CD4-positive, alpha-beta memory T cell (primary cell): ENCODE data around the gene GMPR2. TPM values are rescaled to one million over a fixed set of nuclear protein-coding genes. Genes with fewer than 3 reads are reported as not detected.

Source experiments
- CTCF ChIA-PET: fragments of 350-600 bp; sonication (Branson Sonifier 250); formaldehyde crosslinking; loops from one replicate; lab custom pipeline; 2021; ENCODE audit warnings: inconsistent platforms; ENCODE audit not compliant: partially characterized antibody; lab: Charles Lee
- POLR2A ChIA-PET: fragments of 350-600 bp; sonication (Branson Sonifier 250); formaldehyde crosslinking; loops from one replicate; lab custom pipeline; 2021; ENCODE audit not compliant: partially characterized antibody; lab: Charles Lee
- DNase-seq, 5 donors: peaks; one replicate each; pipeline versions ENCODE4 v3.0.0 to v3.0.0-alpha.2; 2020 to 2022; ENCODE audit warnings: mixed read lengths in 1 of 5
- H3K27ac ChIP-seq: one replicate; pipeline ENCODE4 v1.7.0; 2013; ENCODE audit warnings: low read depth, low read length
- H3K27me3 ChIP-seq: 2 replicates; pipeline ENCODE4 v1.7.0; 2013; ENCODE audit warnings: mild to moderate bottlenecking, low read length, moderate library complexity; ENCODE audit not compliant: insufficient read depth
- H3K36me3 ChIP-seq: 2 replicates; pipeline ENCODE4 v1.7.0; 2013; ENCODE audit warnings: mild to moderate bottlenecking, low read length, moderate library complexity; ENCODE audit not compliant: insufficient read depth
- H3K4me1 ChIP-seq: 2 replicates; pipeline ENCODE4 v1.7.0; 2013; ENCODE audit warnings: mild to moderate bottlenecking, low read length, moderate library complexity; ENCODE audit not compliant: insufficient read depth
- H3K4me3 ChIP-seq, 2 donors: one replicate each; pipeline ENCODE4 v1.7.0; 2013; ENCODE audit warnings: low read length in 2 of 2, mild to moderate bottlenecking in 1 of 2
- H3K9me3 ChIP-seq, 2 donors: one replicate each; pipeline ENCODE4 v1.7.0; 2013; ENCODE audit warnings: low read length in 2 of 2, control low read depth in 1 of 2; ENCODE audit not compliant: control insufficient read depth in 1 of 2
- H3K27ac Mint-ChIP-seq, 7 donors: one replicate each; pipeline ENCODE4 v1.8.0; 2020 to 2021; ENCODE audit warnings: mixed read lengths in 7 of 7, mild to moderate bottlenecking in 6 of 7, inconsistent platforms in 3 of 7, moderate library complexity in 3 of 7
- H3K27me3 Mint-ChIP-seq, 2 donors: one replicate each; pipeline ENCODE4 v1.8.0; 2020 to 2021; ENCODE audit warnings: mixed read lengths in 2 of 2
- H3K36me3 Mint-ChIP-seq, 2 donors: one replicate each; pipeline ENCODE4 v1.8.0; 2020 to 2021; ENCODE audit warnings: mixed read lengths in 2 of 2, inconsistent platforms in 1 of 2, mild to moderate bottlenecking in 1 of 2
- H3K4me1 Mint-ChIP-seq, 4 donors: one replicate each; pipeline ENCODE4 v1.8.0; 2020 to 2021; ENCODE audit warnings: mixed read lengths in 4 of 4, mild to moderate bottlenecking in 1 of 4
- H3K4me3 Mint-ChIP-seq, 8 donors: one replicate each; pipeline ENCODE4 v1.8.0; 2020 to 2021; ENCODE audit warnings: mixed read lengths in 8 of 8, mild to moderate bottlenecking in 7 of 8, moderate library complexity in 6 of 8, inconsistent platforms in 3 of 8
- H3K9me3 Mint-ChIP-seq, 8 donors: one replicate each; pipeline ENCODE4 v1.8.0; 2020 to 2021; ENCODE audit warnings: mixed read lengths in 8 of 8, mild to moderate bottlenecking in 5 of 8, inconsistent platforms in 3 of 8, moderate library complexity in 1 of 8
- intact Hi-C: fragments of 100-400 bp; cut with micrococcal nuclease; formaldehyde crosslinking; loops from one replicate; pipeline ENCODE4 v1.15.1; 2023
- polyA plus RNA-seq, 2 donors: library from polyadenylated mRNA; unstranded; fragments of 300-500 nt; fragmentation: Illumina TruSeq; gene quantifications; one replicate each; pipeline ENCODE4 v1.2.3, GENCODE V29; 2021
- total RNA-seq, 2 experiments: library from RNA; stranded (reverse); gene quantifications; one replicate each; pipeline ENCODE4 v1.2.3, GENCODE V29; 2021

The GMPR2 gene
- total and polyA plus RNA-seq, 4 experiments from 2014 or later: 91.0 to 116 (median 99.3) TPM

DNA sequence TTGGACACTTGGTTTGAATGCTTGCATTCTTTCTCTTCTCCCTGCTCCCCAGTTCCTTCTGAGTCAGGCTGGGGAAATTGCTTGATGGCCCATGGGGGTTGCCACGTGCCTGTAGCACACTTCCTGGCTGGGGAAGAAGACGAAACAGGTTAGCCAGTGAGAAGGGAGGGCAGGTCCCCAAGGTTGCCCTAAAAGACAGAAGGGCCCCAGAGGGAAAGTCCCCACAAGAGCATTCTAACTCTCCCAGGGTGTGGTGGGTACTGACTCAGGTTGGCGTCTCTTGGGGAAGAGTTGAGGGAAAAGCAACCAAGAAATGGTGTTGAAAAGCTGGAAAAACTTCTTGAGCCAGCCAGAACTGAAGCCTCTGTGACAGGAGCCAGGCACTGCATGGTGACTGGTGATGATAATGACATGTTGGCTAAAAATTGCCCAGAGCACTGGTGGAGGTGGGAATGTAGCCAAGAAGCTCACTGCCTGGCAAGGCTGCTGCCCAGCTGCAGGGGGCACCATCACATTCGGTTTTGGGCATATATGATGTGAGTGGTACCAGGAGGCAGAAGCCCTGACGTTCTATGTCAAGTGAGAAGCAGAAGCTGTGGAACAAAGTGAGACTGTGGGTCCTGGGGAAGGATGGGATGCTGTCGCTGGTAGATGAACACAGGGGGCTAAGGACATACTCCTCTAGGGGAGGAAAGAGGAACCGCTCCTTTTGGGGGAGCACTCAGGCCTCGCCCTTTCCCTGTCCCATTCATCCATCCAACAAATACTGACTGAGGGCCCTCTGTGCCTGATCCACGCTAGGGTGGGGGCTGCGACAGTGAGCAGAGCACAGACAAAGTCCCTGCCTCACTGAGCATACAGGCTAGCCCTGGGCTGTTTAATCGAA lies 46.8 kb downstream of the GMPR2 start:
- no peaks in the 10 kb centered on the region for H3K27me3 ChIP-seq
- intact Hi-C loops: no loop called here
- Mint-ChIP-seq H3K27ac (peak overlapping the region; percentile 75 to 95 (median 91)), H3K4me3 (peak overlapping the region in 4 of 8 donors; percentile 43 to 67 (median 46)), H3K36me3 (no peaks in the 10 kb centered on the region), H3K27me3 (no peaks in the 10 kb centered on the region), H3K9me3 (no peaks in the 10 kb centered on the region), H3K4me1 (peaks cover 21 to 44% (median 30%) of the 10 kb centered on the region in 4 donors)
- DNase-seq: peak; percentile 46 to 85 (median 51)
- no peak overlapping the region for H3K4me3 ChIP-seq
- ChIA-PET POLR2A (interaction anchor here (0.8 to 3.1 kb wide), 10 partner anchors 9 to 91 kb away, joined by 3 to 17 read pairs (median 5); partner anchors contain the start of genes DHRS1, IPO4, NOP9 and RABGGTA), CTCF (interaction anchor here (0.9 to 4.1 kb wide), 11 partner anchors 8 to 156 kb away, joined by 3 to 26 read pairs (median 8); partner anchors contain the start of genes CIDEB, RABGGTA and TINF2)
- H3K27ac ChIP-seq: peak overlapping the region; percentile 37
- no peaks in the 10 kb centered on the region for H3K36me3 ChIP-seq
- H3K9me3 ChIP-seq: no peaks in the 10 kb centered on the region
- H3K4me1 ChIP-seq: peaks cover 23% of the 10 kb centered on the region

DNA sequence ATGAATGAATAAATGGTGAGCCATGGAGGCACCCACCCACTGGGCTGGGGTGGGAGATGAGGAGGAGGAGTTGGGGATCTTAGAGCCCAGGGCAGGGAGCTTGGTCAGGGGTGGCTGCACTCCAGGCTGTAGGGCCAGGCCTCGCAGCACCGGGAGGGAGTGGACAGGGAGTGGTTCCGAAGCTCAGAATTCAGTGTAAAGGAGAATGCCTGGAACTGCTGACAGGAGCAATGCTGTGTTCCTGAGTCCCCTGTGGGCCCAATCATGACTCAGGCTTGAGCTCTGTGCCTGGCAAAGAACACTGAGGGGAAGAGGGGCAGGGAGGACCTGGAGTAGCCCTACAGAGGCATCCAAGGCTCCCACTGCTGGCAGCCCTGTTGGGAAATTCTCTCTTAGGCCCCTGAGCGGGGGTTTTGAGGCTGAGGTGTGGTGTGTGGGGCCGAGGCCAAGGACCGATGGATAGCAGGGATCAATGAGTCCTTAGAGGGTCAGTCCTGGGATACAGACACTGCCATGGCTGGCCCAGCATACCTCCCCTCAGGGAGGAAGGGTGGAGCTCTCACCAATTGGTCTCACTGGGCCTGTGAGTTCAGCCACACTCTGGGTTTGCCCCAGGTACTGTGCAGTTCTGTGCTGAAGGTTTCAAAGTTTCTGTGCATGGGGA lies 48.2 kb downstream of the GMPR2 start:
- ChIA-PET CTCF (interaction anchor here (0.9 to 4.1 kb wide), 9 partner anchors 10 to 155 kb away, joined by 3 to 26 read pairs (median 8); partner anchors contain the start of genes CIDEB, DHRS1, NOP9 and RABGGTA), POLR2A (interaction anchor here (1.1 to 1.9 kb wide), 3 partner anchors 10 to 34 kb away, joined by 3 to 10 read pairs (median 6); partner anchors contain the start of genes NOP9 and RABGGTA)
- H3K4me3 ChIP-seq: no peak overlapping the region

DNA sequence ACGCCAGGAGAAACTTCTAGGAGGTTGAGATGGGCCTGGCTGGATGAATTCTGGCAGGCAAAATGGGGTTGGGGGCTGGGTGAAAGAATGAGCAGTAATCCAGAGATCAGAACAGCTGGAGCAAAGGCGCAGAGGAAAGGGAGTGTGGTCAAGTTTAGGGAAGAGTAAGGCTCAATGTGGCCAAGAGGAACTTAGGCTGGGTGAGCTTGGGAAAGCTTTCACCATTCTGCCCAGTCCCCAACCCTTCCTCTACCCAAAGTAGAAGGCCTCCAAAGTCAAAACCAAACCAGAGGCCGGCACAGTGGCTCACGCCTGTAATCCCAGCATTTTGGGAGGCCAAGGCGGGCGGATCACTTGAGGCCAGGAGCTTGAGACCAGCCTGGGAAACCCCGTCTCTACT lies 48.9 kb downstream of the GMPR2 start:
- no peaks in the 10 kb centered on the region for H3K36me3 ChIP-seq
- Mint-ChIP-seq H3K27me3 (no peaks in the 10 kb centered on the region), H3K9me3 (no peaks in the 10 kb centered on the region), H3K4me1 (peaks cover 21 to 43% (median 28%) of the 10 kb centered on the region in 4 donors), H3K36me3 (no peaks in the 10 kb centered on the region), H3K4me3 (no peak overlapping the region), H3K27ac (peak overlapping the region in 5 of 7 donors; percentile 19 to 86 (median 55))
- H3K27me3 ChIP-seq: no peaks in the 10 kb centered on the region
- no peak overlapping the region for H3K4me3 ChIP-seq
- H3K27ac ChIP-seq: no peak overlapping the region
- ChIA-PET CTCF (interaction anchor here (1.1 to 3.1 kb wide), 5 partner anchors 10 to 52 kb away, joined by 3 to 17 read pairs (median 4); partner anchors contain the start of genes RABGGTA and TINF2), POLR2A (interaction anchor here (1.1 kb wide), 1 partner anchor 18 kb away, joined by 3 read pairs; the partner anchor contains the start of gene NOP9)
- H3K9me3 ChIP-seq: no peaks in the 10 kb centered on the region
- DNase-seq: no peak
- peaks cover 22% of the 10 kb centered on the region for H3K4me1 ChIP-seq
- intact Hi-C loops: no loop called here

More for the DNA sequence above, 48.2 kb downstream of the GMPR2 start:
- no peak for DNase-seq
- intact Hi-C loops: no loop called here
- Mint-ChIP-seq H3K27ac (peak overlapping the region in 6 of 7 donors; percentile 38 to 95 (median 74)), H3K4me1 (peaks cover 21 to 44% (median 29%) of the 10 kb centered on the region in 4 donors), H3K36me3 (no peaks in the 10 kb centered on the region), H3K4me3 (no peak overlapping the region), H3K27me3 (no peaks in the 10 kb centered on the region), H3K9me3 (no peaks in the 10 kb centered on the region)
- no peak overlapping the region for H3K27ac ChIP-seq
- peaks cover 22% of the 10 kb centered on the region for H3K4me1 ChIP-seq
- H3K36me3 ChIP-seq: no peaks in the 10 kb centered on the region
- no peaks in the 10 kb centered on the region for H3K27me3 ChIP-seq
- no peaks in the 10 kb centered on the region for H3K9me3 ChIP-seq

DNA sequence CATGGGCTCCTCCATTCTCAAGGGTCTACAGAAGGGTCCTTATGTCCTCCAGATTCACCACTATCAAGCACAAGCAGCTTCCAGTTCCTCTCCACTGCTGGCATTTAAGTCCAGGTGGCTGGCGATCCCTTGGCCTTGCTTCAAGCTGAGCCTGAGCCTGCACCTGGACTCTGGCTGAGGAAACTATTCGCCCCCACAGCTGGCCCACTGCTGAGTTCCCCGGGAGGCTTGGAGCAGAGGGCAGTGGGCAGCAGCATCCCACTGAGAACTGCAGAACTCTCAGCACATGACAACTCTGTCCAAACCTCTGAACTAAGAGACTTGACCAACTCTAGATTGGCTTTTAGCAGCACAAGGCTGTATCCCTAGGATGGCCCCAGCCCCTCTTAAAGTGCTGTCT lies 50.0 kb downstream of the GMPR2 start:
- H3K4me1 Mint-ChIP-seq: peaks cover 17 to 36% (median 22%) of the 10 kb centered on the region in 4 donors
- Histone ChIP-seq H3K9me3 (no peaks in the 10 kb centered on the region), H3K4me1 (peaks cover 22% of the 10 kb centered on the region), H3K27me3 (no peaks in the 10 kb centered on the region), H3K4me3 (no peak overlapping the region), H3K36me3 (no peaks in the 10 kb centered on the region), H3K27ac (no peak overlapping the region)
- H3K27me3 Mint-ChIP-seq: no peaks in the 10 kb centered on the region
- H3K36me3 Mint-ChIP-seq: no peaks in the 10 kb centered on the region
- H3K4me3 Mint-ChIP-seq: no peak overlapping the region
- H3K27ac Mint-ChIP-seq: peak overlapping the region in 1 of 7 donors; percentile 68
- CTCF ChIA-PET: interaction anchor here (1.1 to 1.7 kb wide), 7 partner anchors 10 to 67 kb away, joined by 3 to 10 read pairs (median 4); partner anchors contain the start of genes CIDEB, MDP1 and TINF2
- no peak for DNase-seq
- POLR2A ChIA-PET: interaction anchor here (0.6 to 0.8 kb wide), 2 partner anchors 11 to 41 kb away, joined by 3 to 4 read pairs; partner anchors contain the start of gene TINF2
- intact Hi-C loops: no loop called here
- H3K9me3 Mint-ChIP-seq: no peaks in the 10 kb centered on the region

GRCh38 chr14:24283796-24284460 lies 51.2 kb downstream of the GMPR2 start:
- no peaks in the 10 kb centered on the region for H3K36me3 ChIP-seq
- DNase-seq: no peak
- no peaks in the 10 kb centered on the region for H3K27me3 ChIP-seq
- H3K27me3 Mint-ChIP-seq: no peaks in the 10 kb centered on the region
- intact Hi-C loops: no loop called here
- H3K27ac ChIP-seq: no peak overlapping the region
- peak overlapping the region in 3 of 7 donors; percentile 11 to 48 (median 39) for H3K27ac Mint-ChIP-seq
- H3K4me3 Mint-ChIP-seq: no peak overlapping the region
- H3K4me1 ChIP-seq: peaks cover 15% of the 10 kb centered on the region
- ChIA-PET POLR2A (no interaction called here), CTCF (interaction anchor here (1.1 to 1.7 kb wide), 7 partner anchors 9 to 68 kb away, joined by 3 to 10 read pairs (median 4); partner anchors contain the start of genes CIDEB, MDP1 and RABGGTA)
- no peak overlapping the region for H3K4me3 ChIP-seq
- H3K9me3 Mint-ChIP-seq: no peaks in the 10 kb centered on the region
- H3K9me3 ChIP-seq: no peaks in the 10 kb centered on the region
- peaks cover 0 to 2% of the 10 kb centered on the region in 2 donors for H3K36me3 Mint-ChIP-seq
- peaks cover 10 to 24% (median 14%) of the 10 kb centered on the region in 4 donors for H3K4me1 Mint-ChIP-seq

GRCh38 chr14:24284501-24285035 lies 51.8 kb downstream of the GMPR2 start:
- Histone ChIP-seq H3K36me3 (no peaks in the 10 kb centered on the region), H3K4me1 (peaks cover 11% of the 10 kb centered on the region), H3K27me3 (no peaks in the 10 kb centered on the region), H3K27ac (no peak overlapping the region), H3K9me3 (no peaks in the 10 kb centered on the region), H3K4me3 (no peak overlapping the region)
- DNase-seq: no peak
- H3K4me3 Mint-ChIP-seq: no peak overlapping the region
- H3K27me3 Mint-ChIP-seq: no peaks in the 10 kb centered on the region
- ChIA-PET POLR2A (interaction anchor here (0.8 kb wide), 1 partner anchor 24 kb away, joined by 3 read pairs; no protein-coding TSS in a partner anchor), CTCF (interaction anchor here (1.5 to 2.1 kb wide), 2 partner anchors 15 to 42 kb away, joined by 3 to 4 read pairs; partner anchors contain the start of gene TINF2)
- peaks cover 3 to 22% (median 10%) of the 10 kb centered on the region in 4 donors for H3K4me1 Mint-ChIP-seq
- intact Hi-C loops: no loop called here
- no peaks in the 10 kb centered on the region for H3K9me3 Mint-ChIP-seq
- H3K36me3 Mint-ChIP-seq: peaks cover 0 to 2% of the 10 kb centered on the region in 2 donors
- peak overlapping the region in 1 of 7 donors; percentile 15 for H3K27ac Mint-ChIP-seq
